Stimulated activated effector memory CD8-positive, alpha-beta T cell treated with anti-CD3 and anti-CD28 coated beads, Interleukin-12 subunit alpha, Interleukin-12 subunit beta, amount 100 ng/mL, for 72 hours (primary cell): Measurements from ENCODE around the gene BEGAIN.
A peak's percentile ranks its signal among the peaks of the same experiment; 100 is the strongest.

Experiments
- ATAC-seq: fragments of 150-1000 bp; cut with Tn5 transposase; 2 replicates; pipeline ENCODE4 v1.10.0; 2021
- DNase-seq, 2 donors: peaks; one replicate each; pipeline ENCODE4 v3.0.0; 2021 to 2022; ENCODE audit warnings: low spot score in 2 of 2
- H3K27ac Mint-ChIP-seq: one replicate; pipeline ENCODE4 v1.8.0; 2022; ENCODE audit warnings: mild to moderate bottlenecking, mixed read lengths
- H3K36me3 Mint-ChIP-seq: one replicate; pipeline ENCODE4 v1.8.0; 2022; ENCODE audit warnings: mild to moderate bottlenecking, mixed read lengths
- H3K4me1 Mint-ChIP-seq: one replicate; pipeline ENCODE4 v1.8.0; 2022; ENCODE audit warnings: mixed read lengths
- H3K4me3 Mint-ChIP-seq: one replicate; pipeline ENCODE4 v1.8.0; 2022; ENCODE audit warnings: mild to moderate bottlenecking, mixed read lengths
- H3K9me3 Mint-ChIP-seq: one replicate; pipeline ENCODE4 v1.8.0; 2022; ENCODE audit warnings: mixed read lengths

The BEGAIN gene

DNA sequence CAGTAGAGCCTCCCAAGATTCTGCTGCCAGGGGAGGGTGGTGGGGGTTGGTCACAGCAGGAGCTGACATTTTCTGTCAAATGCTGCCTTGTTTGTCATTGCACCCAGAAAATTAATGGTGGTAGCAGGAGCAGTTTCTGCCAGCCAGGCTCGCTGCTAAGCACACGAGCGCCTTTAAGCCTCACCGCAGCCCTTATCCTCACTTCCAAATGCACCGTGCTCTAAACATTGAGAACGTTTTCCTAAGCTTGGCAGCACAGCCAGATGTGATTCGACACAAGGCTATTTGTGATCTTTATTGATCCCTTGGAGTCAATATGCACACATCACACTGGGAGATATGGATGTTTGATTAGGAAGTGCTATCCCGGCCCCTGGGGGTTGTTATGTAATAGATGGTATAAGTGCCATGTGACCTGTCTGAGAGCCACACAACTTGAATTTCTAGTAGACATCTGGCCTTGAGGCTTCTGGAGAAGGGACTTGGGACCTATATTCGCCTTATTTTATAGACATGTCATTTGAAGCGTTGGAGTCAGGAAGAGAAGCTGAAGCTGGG is 31.6 kb upstream of the BEGAIN start:
- H3K27ac Mint-ChIP-seq, result no peak overlapping the region

GRCh38 chr14:100618318-100618693 is 31.1 kb upstream of the BEGAIN start:
- Mint-ChIP-seq H3K9me3 (no peaks in the 10 kb centered on the region), H3K4me3 (no peak overlapping the region)
- ATAC-seq, result no peak

More for the DNA sequence above, 31.6 kb upstream of the BEGAIN start:
- ATAC-seq (no peak), DNase-seq (no peak)
- H3K4me1 Mint-ChIP-seq, result peaks cover 20% of the 10 kb centered on the region
- no peak overlapping the region for H3K4me3 Mint-ChIP-seq
- no peaks in the 10 kb centered on the region for H3K36me3 Mint-ChIP-seq
- H3K9me3 Mint-ChIP-seq, result no peaks in the 10 kb centered on the region

GRCh38 chr14:100617410-100618317 is 30.4 kb upstream of the BEGAIN start:
- no peak for DNase-seq
- peak; percentile 36 for ATAC-seq
- H3K4me1 Mint-ChIP-seq, result peaks cover 20% of the 10 kb centered on the region
- peak overlapping the region; percentile 2 for H3K4me3 Mint-ChIP-seq
- peak overlapping the region; percentile 27 for H3K27ac Mint-ChIP-seq
- H3K9me3 Mint-ChIP-seq, result no peaks in the 10 kb centered on the region
- H3K36me3 Mint-ChIP-seq, result no peaks in the 10 kb centered on the region

More at GRCh38 chr14:100618318-100618693, 31.1 kb upstream of the BEGAIN start:
- H3K36me3 Mint-ChIP-seq, result no peaks in the 10 kb centered on the region
- no peak overlapping the region for H3K27ac Mint-ChIP-seq
- peaks cover 20% of the 10 kb centered on the region for H3K4me1 Mint-ChIP-seq
- DNase-seq, result no peak

GRCh38 chr14:100616854-100617409 is 29.7 kb upstream of the BEGAIN start:
- no peak for ATAC-seq
- no peak for DNase-seq
- Mint-ChIP-seq H3K4me3 (peak overlapping the region; percentile 2), H3K36me3 (no peaks in the 10 kb centered on the region), H3K27ac (peak overlapping the region; percentile 27), H3K4me1 (peaks cover 20% of the 10 kb centered on the region), H3K9me3 (no peaks in the 10 kb centered on the region)

DNA sequence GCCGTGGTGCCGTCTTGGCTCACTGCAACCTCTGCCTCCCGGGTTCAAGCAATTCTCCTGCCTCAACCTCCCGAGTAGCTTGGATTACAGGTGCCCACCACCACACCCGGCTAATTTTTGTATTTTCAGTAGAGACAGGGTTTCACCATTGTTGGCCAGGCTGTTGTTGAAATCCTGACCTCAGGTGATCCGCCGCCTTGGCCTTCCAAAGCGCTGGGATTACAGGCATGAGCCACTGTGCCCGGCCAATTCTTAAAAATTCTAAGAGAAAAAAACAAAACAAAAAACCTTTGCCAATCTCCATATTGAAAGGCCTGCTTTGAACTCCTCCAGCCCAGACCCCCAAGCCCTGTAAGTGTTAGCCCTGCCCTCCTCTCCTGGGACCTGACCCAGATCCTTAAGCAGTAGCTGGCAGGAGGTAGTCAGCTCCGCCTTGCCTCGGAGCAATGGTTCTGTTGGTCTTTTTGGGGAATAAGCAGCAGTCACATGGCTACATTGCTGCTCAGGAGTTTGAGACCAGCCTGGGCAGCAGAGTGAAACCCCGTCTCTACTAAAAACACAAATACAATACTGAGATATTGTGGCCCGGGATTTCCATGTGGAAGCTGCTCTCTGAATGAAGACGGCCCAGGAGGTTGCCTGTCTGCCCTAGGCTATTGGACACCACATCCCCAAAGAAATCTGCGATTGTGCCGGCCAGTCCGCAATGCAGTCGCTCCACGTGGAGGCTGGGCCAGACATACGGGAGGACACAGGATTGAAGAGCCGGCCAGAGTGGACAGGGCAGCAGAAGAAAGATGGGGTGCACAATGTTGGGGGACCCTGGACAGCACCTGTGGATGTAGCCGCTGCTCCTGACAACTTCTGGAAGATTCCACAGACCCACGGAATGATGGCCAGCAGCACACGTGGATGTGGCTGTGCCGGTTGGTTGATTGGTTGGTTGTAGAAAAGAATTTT is 28.8 kb upstream of the BEGAIN start:
- H3K27ac Mint-ChIP-seq, result peak overlapping the region; percentile 27
- H3K36me3 Mint-ChIP-seq, result no peaks in the 10 kb centered on the region
- no peak for DNase-seq
- ATAC-seq, result no peak
- H3K4me1 Mint-ChIP-seq, result peaks cover 20% of the 10 kb centered on the region
- no peaks in the 10 kb centered on the region for H3K9me3 Mint-ChIP-seq
- no peak overlapping the region for H3K4me3 Mint-ChIP-seq

DNA sequence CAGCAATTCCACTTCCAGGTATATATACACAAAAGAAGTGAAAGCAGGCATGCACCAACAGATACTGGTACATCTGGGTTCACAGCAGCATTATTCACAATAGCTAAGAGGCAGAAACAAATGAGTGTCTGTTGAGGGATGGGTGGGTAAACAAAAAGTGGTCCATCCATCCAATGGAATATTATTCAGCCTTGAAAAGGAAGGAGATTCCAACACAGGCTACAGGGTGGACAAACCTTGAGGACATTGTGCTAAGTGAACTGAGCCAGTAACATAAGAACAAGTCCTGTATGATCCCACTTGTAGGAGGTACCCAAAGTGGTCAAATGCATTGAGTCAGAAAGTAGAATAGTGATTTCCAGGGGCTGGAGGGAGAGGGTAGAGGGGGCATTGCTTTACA is 27.6 kb upstream of the BEGAIN start:
- DNase-seq, result no peak

GRCh38 chr14:100612986-100613385 is 25.8 kb upstream of the BEGAIN start:
- H3K27ac Mint-ChIP-seq, result no peak overlapping the region
- H3K36me3 Mint-ChIP-seq, result no peaks in the 10 kb centered on the region
- DNase-seq (no peak), ATAC-seq (no peak)
- H3K4me1 Mint-ChIP-seq, result peaks cover 17% of the 10 kb centered on the region
- no peak overlapping the region for H3K4me3 Mint-ChIP-seq
- H3K9me3 Mint-ChIP-seq, result no peaks in the 10 kb centered on the region

More for the DNA sequence above, 27.6 kb upstream of the BEGAIN start:
- Mint-ChIP-seq H3K27ac (no peak overlapping the region), H3K36me3 (no peaks in the 10 kb centered on the region), H3K4me1 (peaks cover 20% of the 10 kb centered on the region), H3K4me3 (no peak overlapping the region), H3K9me3 (no peaks in the 10 kb centered on the region)
- ATAC-seq, result no peak

DNA sequence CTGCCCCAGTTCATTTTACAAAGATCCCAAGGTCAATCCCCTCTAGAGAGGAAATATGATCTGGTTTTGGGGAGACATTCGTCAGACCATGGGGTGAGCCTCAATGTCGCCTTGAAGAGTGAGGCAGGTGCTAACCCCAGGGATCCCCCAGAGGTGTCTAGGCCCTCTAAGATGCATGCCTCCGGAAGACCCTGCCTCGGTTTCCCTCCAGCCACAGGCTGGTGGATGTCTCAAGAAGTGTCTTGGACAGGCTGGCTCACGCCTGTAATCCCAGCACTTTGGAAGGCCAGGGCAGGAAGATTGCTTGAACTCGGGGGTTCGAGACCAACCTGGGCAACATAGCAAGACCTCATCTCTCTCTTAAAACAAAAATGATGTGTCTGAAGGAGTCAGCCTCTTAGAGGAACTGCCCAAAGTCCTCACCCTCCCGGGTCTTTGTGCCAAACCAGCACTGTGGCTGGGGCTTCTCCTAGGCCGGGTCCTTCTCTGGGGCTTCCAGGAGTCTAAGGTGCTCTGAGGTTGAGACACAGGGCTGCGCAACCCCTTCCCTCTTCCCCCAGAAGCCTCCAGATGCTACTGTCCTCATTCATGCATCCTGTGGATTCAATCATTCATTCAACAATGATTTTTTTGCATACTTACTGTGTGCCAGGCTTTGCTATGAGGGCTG is 24.7 kb upstream of the BEGAIN start:
- no peaks in the 10 kb centered on the region for H3K9me3 Mint-ChIP-seq
- DNase-seq (no peak), ATAC-seq (no peak)
- H3K27ac Mint-ChIP-seq, result no peak overlapping the region
- no peaks in the 10 kb centered on the region for H3K36me3 Mint-ChIP-seq
- no peak overlapping the region for H3K4me3 Mint-ChIP-seq
- H3K4me1 Mint-ChIP-seq, result peaks cover 6% of the 10 kb centered on the region

DNA sequence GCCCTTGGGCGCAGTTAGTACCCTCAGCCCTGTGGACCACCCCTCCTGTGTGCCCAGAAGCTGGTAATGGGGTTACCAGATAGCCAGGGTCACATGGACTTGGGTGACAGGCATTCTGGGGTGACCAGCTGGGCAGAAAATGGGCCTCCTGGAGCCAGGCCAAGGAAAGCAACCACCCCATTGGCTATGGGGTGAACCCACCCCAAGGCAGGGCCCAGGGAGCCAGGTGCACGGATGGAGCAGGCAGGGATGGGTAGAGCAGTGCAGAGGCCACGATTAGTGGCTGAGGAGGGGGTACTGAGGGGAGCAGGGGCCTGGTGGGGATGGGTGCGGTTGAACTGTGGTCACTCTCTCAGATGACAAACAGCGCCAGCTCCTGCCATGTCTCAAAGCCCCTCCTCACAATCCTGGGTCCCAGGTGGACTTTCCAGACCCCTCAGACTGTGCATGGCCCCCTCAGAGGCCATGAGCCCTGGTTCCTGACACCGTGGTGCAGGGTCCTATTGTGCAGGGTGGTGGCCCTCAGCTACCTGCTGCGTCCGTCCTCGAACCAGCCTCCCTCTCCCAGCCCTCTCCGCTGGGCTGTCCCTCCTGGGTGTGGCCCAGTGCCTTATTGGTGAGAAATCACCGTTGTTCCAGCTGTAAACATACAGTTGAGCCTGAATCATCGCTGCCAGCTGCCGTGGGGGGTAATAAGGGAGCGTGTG is 23.4 kb upstream of the BEGAIN start:
- Mint-ChIP-seq H3K36me3 (no peaks in the 10 kb centered on the region), H3K4me3 (no peak overlapping the region), H3K27ac (no peak overlapping the region), H3K4me1 (peaks cover 5% of the 10 kb centered on the region), H3K9me3 (no peaks in the 10 kb centered on the region)
- ATAC-seq (no peak), DNase-seq (no peak)

DNA sequence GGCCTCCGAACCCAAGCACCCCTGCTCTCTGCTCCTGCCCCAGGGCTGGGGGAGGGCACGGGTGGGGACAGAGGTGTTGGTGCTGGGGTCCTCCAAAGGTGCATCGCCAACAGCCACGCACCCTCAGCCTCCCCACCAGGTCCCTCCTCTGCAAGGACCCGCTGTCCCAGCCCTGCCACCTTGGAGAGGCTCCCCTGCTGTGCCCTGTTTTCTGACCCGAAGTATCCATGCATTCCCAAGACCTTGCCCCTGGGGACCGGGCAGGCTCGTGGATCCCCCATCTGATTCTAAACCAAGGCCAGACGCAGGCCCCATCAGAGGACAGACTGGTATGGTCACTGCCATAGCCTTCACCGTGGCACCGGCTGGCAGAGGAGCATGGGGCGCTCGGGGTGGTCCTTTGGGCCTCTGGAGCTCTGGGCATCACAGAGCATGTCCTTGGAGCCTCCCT is 22.7 kb upstream of the BEGAIN start:
- Mint-ChIP-seq H3K4me3 (no peak overlapping the region), H3K36me3 (no peaks in the 10 kb centered on the region)
- ATAC-seq, result no peak

GRCh38 chr14:100609331-100609870 is 22.2 kb upstream of the BEGAIN start:
- H3K36me3 Mint-ChIP-seq, result no peaks in the 10 kb centered on the region
- H3K4me3 Mint-ChIP-seq, result no peak overlapping the region
- ATAC-seq (no peak), DNase-seq (no peak)
- H3K4me1 Mint-ChIP-seq, result peaks cover 5% of the 10 kb centered on the region
- no peak overlapping the region for H3K27ac Mint-ChIP-seq
- H3K9me3 Mint-ChIP-seq, result no peaks in the 10 kb centered on the region

More for the DNA sequence above, 22.7 kb upstream of the BEGAIN start:
- no peak for DNase-seq
- Mint-ChIP-seq H3K4me1 (peaks cover 5% of the 10 kb centered on the region), H3K27ac (no peak overlapping the region), H3K9me3 (no peaks in the 10 kb centered on the region)

GRCh38 chr14:100608586-100609330 is 21.5 kb upstream of the BEGAIN start:
- ATAC-seq, result no peak
- Mint-ChIP-seq H3K27ac (no peak overlapping the region), H3K36me3 (no peaks in the 10 kb centered on the region), H3K4me3 (no peak overlapping the region), H3K9me3 (no peaks in the 10 kb centered on the region), H3K4me1 (peaks cover 8% of the 10 kb centered on the region)
- no peak for DNase-seq

DNA sequence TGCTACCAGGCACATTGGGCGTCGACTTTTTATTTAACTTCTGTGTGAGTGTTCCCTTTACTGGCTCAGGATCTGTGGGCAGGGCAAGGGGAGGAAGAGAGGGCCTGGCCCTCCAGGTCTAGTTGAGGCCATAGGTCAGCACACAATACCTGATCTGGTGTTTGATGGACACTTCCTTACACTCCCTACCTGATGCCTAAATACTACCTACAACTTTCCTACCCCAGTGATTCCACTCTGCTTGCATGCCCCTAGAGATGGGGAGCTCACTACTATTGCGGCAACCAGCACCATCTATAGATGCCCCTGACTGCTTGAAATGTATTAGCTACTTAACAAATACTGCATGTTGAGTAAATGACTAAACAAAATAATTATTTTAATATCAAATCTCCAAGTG is 20.8 kb upstream of the BEGAIN start:
- no peaks in the 10 kb centered on the region for H3K36me3 Mint-ChIP-seq
- no peak for ATAC-seq
- H3K4me3 Mint-ChIP-seq, result no peak overlapping the region
- no peaks in the 10 kb centered on the region for H3K9me3 Mint-ChIP-seq
- H3K27ac Mint-ChIP-seq, result no peak overlapping the region
- H3K4me1 Mint-ChIP-seq, result peaks cover 13% of the 10 kb centered on the region
- DNase-seq, result no peak
